GM12875 (cell line): ENCODE data around the gene SLC16A12.

Experiments
- H3K4me3 ChIP-seq: one replicate; pipeline ENCODE4 v1.5.1; 2011; ENCODE audit warnings: low read depth, low read length, control low read depth
- CTCF ChIP-seq: IDR thresholded peaks from 2 replicates; pipeline ENCODE4 v1.5.1; 2011; ENCODE audit warnings: low read depth, mild to moderate bottlenecking, control low read depth, inconsistent platforms, low read length, moderate library complexity, borderline replicate concordance; ENCODE audit not compliant: insufficient read depth

SLC16A12 gene

DNA sequence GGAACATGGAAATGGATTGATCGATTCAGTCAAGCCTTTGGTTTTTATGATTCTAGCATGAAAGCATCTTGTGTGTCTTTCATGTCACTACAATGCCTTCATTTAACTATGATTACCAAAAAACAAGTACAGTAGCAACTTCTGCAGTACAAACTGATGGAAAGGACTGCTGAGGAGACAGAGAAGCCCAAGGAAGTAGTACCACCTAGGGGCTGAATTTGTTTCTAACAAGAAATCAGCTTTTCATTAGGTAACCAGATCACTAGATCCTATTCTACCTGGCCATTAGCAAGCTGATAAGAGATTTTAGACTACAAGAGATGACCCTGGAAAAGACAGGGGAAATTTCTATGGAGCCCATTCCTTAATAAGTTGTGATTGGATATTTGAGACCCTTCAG lies 146.1 kb downstream of the SLC16A12 start:
- peak; percentile 29; the same call in 1 of the 2 replicates for TF ChIP-seq CTCF
- H3K4me3 ChIP-seq: no peak overlapping the region

DNA sequence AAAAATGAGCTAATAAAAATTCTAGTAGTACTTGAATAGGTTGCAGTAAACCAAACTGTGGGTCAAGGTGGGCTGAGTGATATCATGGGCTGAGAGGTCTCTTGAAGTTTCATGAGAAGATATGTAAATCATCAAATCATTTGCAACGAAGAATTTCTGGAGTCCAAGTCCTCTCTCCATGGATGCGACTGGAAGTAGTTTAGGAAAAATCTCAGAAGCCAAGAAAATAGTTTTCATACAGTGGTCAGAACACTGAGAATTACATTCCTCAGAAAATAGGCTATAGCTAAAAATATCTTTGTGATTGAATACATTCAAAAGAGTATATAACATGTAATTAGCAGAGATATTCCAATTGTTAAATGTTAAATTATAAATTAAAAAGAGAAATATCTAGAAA lies 146.6 kb downstream of the SLC16A12 start:
- H3K4me3 ChIP-seq: no peak overlapping the region
- no peak for TF ChIP-seq CTCF

GRCh38 chr10:89384474-89385340 lies 150.7 kb downstream of the SLC16A12 start:
- no peak overlapping the region for H3K4me3 ChIP-seq
- no peak for TF ChIP-seq CTCF

GRCh38 chr10:89382757-89383156 lies 152.6 kb downstream of the SLC16A12 start:
- TF ChIP-seq CTCF: no peak
- no peak overlapping the region for H3K4me3 ChIP-seq
